H1 (cell line): ENCODE results near the gene XDH. TPM values are rescaled to one million over a fixed set of nuclear protein-coding genes. Genes with fewer than 3 reads are reported as not detected.

Source experiments
- CTCF ChIA-PET: fragments of 300-600 bp; sonication (Branson Sonifier 250); formaldehyde crosslinking; loops from one replicate; lab custom pipeline; 2021; ENCODE audit not compliant: partially characterized antibody; lab: Charles Lee
- POLR2A ChIA-PET: fragments of 300-600 bp; sonication (Branson Sonifier 250); formaldehyde crosslinking; loops from one replicate; lab custom pipeline; 2021; ENCODE audit warnings: inconsistent platforms; ENCODE audit not compliant: partially characterized antibody; lab: Charles Lee
- DNase-seq, 2 experiments: peaks; one replicate each; pipeline versions ENCODE4 v3.0.0 to v3.0.0-alpha.2; 2010 to 2022; ENCODE audit warnings: low spot score in 2 of 2, low read depth in 1 of 2, mixed read lengths in 1 of 2
- FAIRE-seq: peaks from 2 replicates; lab custom pipeline; 2011; peaks lifted over from hg19 to GRCh38; lab: Jason Lieb, UNC
- H2AFZ ChIP-seq: 2 replicates; pipeline ENCODE4 v1.8.1; 2012; ENCODE audit warnings: low read length, inconsistent platforms
- H2AK5ac ChIP-seq: 2 replicates; pipeline ENCODE4 v1.6.1; 2013; ENCODE audit warnings: low read depth, low read length
- H2BK120ac ChIP-seq: replicated peaks from 2 replicates; pipeline ENCODE3; 2013; ENCODE audit warnings: low read depth, low read length, inconsistent platforms
- H2BK12ac ChIP-seq: 2 replicates; pipeline ENCODE4 v1.6.1; 2013; ENCODE audit warnings: low read depth, low read length
- H2BK15ac ChIP-seq: 2 replicates; pipeline ENCODE4 v1.6.1; 2013; ENCODE audit warnings: low read length
- H2BK20ac ChIP-seq: 2 replicates; pipeline ENCODE4 v1.6.1; 2013; ENCODE audit warnings: low read length
- H2BK5ac ChIP-seq: 2 replicates; pipeline ENCODE4 v1.6.1; 2013; ENCODE audit warnings: low read depth, low read length
- H3K14ac ChIP-seq: 2 replicates; pipeline ENCODE4 v1.6.1; 2013; ENCODE audit warnings: inconsistent platforms; ENCODE audit not compliant: insufficient read length
- H3K18ac ChIP-seq: 2 replicates; pipeline ENCODE4 v1.6.1; 2013; ENCODE audit warnings: low read length; ENCODE audit errors: extremely low read depth
- H3K23ac ChIP-seq: 2 replicates; pipeline ENCODE4 v1.6.1; 2013; ENCODE audit warnings: inconsistent platforms; ENCODE audit not compliant: insufficient read length
- H3K23me2 ChIP-seq: 2 replicates; pipeline ENCODE4 v1.6.1; 2013; ENCODE audit warnings: low read depth, low read length
- H3K27ac ChIP-seq: 2 replicates; pipeline ENCODE4 v1.6.1; 2011; ENCODE audit warnings: low read depth, low read length, inconsistent platforms
- H3K27me3 ChIP-seq, 4 experiments: replicated peaks in 1 of 4; 1 replicate in 1 of 4; 2 replicates in 3 of 4; pipeline versions ENCODE4 v1.6.1 to v1.8.1; 2011 to 2013; ENCODE audit warnings: low read length in 3 of 4, mild to moderate bottlenecking in 3 of 4, inconsistent platforms in 2 of 4, mixed read lengths in 2 of 4, moderate library complexity in 1 of 4; ENCODE audit not compliant: control insufficient read depth in 3 of 4, insufficient read depth in 3 of 4; ENCODE audit errors: extremely low read depth in 1 of 4
- H3K36me3 ChIP-seq, 4 experiments: 2 replicates each; pipeline versions ENCODE4 v1.6.1 to v1.8.1; 2011 to 2013; ENCODE audit warnings: mild to moderate bottlenecking in 4 of 4, low read length in 3 of 4, moderate library complexity in 2 of 4, control low read depth in 1 of 4, inconsistent platforms in 1 of 4; ENCODE audit not compliant: insufficient read depth in 4 of 4, control insufficient read depth in 2 of 4
- H3K4ac ChIP-seq: replicated peaks from 2 replicates; pipeline ENCODE3; 2013; ENCODE audit warnings: low read length, low read depth, mixed read lengths, inconsistent platforms; ENCODE audit not compliant: insufficient read length
- H3K4me1 ChIP-seq, 4 experiments: replicated peaks in 1 of 4; 1 replicate in 1 of 4; 2 replicates in 3 of 4; pipeline versions ENCODE4 v1.6.1 to v1.8.1; 2011 to 2013; ENCODE audit warnings: low read length in 3 of 4, inconsistent platforms in 2 of 4, mixed read lengths in 1 of 4; ENCODE audit not compliant: insufficient read depth in 4 of 4, control insufficient read depth in 3 of 4
- H3K4me2 ChIP-seq, 2 experiments: 2 replicates each; pipeline versions ENCODE4 v1.6.1 to v1.8.1; 2011 to 2013; ENCODE audit warnings: low read depth in 2 of 2, low read length in 2 of 2, control low read depth in 1 of 2, inconsistent platforms in 1 of 2, mild to moderate bottlenecking in 1 of 2; ENCODE audit not compliant: insufficient read depth in 1 of 2
- H3K4me3 ChIP-seq, 4 experiments: fragments of 200-600, 300-600 bp in 1 of 4; sonication (generic), shearing (Covaris generic), sonication (Bioruptor Twin) in 1 of 4; 2 replicates each; pipeline versions ENCODE4 v1.5.1 to v1.8.1; 2011 to 2016; ENCODE audit warnings: low read length in 4 of 4, low read depth in 3 of 4, control low read depth in 2 of 4, inconsistent platforms in 2 of 4, mild to moderate bottlenecking in 2 of 4, mixed read lengths in 1 of 4, moderate library complexity in 1 of 4; ENCODE audit not compliant: insufficient read depth in 2 of 4; ENCODE audit errors: extremely low read depth in 1 of 4
- H3K56ac ChIP-seq: replicated peaks from 2 replicates; pipeline ENCODE3; 2013; ENCODE audit warnings: low read depth, mild to moderate bottlenecking, mixed read lengths, low read length, inconsistent platforms; ENCODE audit not compliant: insufficient read length
- H3K79me1 ChIP-seq: 2 replicates; pipeline ENCODE4 v1.6.1; 2013; ENCODE audit warnings: low read depth, low read length, control low read depth
- H3K79me2 ChIP-seq, 2 experiments: 2 replicates each; pipeline versions ENCODE4 v1.6.1 to v1.8.1; 2012 to 2013; ENCODE audit warnings: low read length in 2 of 2, mild to moderate bottlenecking in 2 of 2, inconsistent platforms in 1 of 2; ENCODE audit not compliant: insufficient read depth in 2 of 2, control insufficient read depth in 1 of 2
- H3K9ac ChIP-seq, 4 experiments: replicated peaks in 1 of 4; 1 replicate in 1 of 4; 2 replicates in 3 of 4; pipeline versions ENCODE4 v1.6.1 to v1.8.1; 2011 to 2013; ENCODE audit warnings: low read depth in 3 of 4, low read length in 3 of 4, control low read depth in 2 of 4, mild to moderate bottlenecking in 2 of 4, moderate library complexity in 2 of 4, inconsistent platforms in 1 of 4; ENCODE audit errors: extremely low read depth in 1 of 4
- H3K9me3 ChIP-seq, 2 experiments: 2 replicates each; pipeline versions ENCODE4 v1.6.1 to v1.8.1; 2012 to 2013; ENCODE audit warnings: mild to moderate bottlenecking in 2 of 2, moderate library complexity in 2 of 2, control low read depth in 1 of 2, inconsistent platforms in 1 of 2, low read depth in 1 of 2, low read length in 1 of 2, mixed read lengths in 1 of 2; ENCODE audit not compliant: insufficient read depth in 2 of 2
- H4K20me1 ChIP-seq, 2 experiments: replicated peaks in 1 of 2; 2 replicates each; pipeline versions ENCODE3 to v1.8.1; 2011 to 2013; ENCODE audit warnings: inconsistent platforms in 2 of 2, low read length in 2 of 2, mild to moderate bottlenecking in 1 of 2; ENCODE audit not compliant: insufficient read depth in 2 of 2, control insufficient read depth in 1 of 2
- H4K5ac ChIP-seq: 2 replicates; pipeline ENCODE4 v1.6.1; 2013; ENCODE audit warnings: low read length, low read depth, mixed read lengths, inconsistent platforms; ENCODE audit not compliant: insufficient read length
- H4K8ac ChIP-seq: 2 replicates; pipeline ENCODE4 v1.8.0; 2013; ENCODE audit warnings: mild to moderate bottlenecking, moderate library complexity, low read length, inconsistent platforms; ENCODE audit not compliant: insufficient read depth; ENCODE audit errors: extremely low read depth
- H4K91ac ChIP-seq: replicated peaks from 2 replicates; pipeline ENCODE3; 2013; ENCODE audit warnings: low read length, mixed read lengths, inconsistent platforms; ENCODE audit not compliant: insufficient read length
- ATF2 ChIP-seq: IDR thresholded peaks from 2 replicates; pipeline ENCODE4 v1.6.1; 2012; ENCODE audit warnings: low read length, inconsistent platforms
- EGR1 ChIP-seq: IDR thresholded peaks from 2 replicates; pipeline ENCODE4 v1.6.1; 2011; ENCODE audit warnings: low read depth, low read length, borderline replicate concordance
- JUND ChIP-seq: IDR thresholded peaks from 2 replicates; pipeline ENCODE4 v1.6.1; 2011; ENCODE audit warnings: mild to moderate bottlenecking, improper control_type of control experiment, low read length
- KDM4A ChIP-seq: IDR thresholded peaks from one replicate; pipeline ENCODE4 v1.7.1; 2012; ENCODE audit warnings: low read depth, mild to moderate bottlenecking, moderate library complexity, low read length, inconsistent platforms; ENCODE audit not compliant: severe bottlenecking
- NANOG ChIP-seq: IDR thresholded peaks from 2 replicates; pipeline ENCODE4 v1.6.1; 2011; ENCODE audit warnings: low read length, low read depth, mild to moderate bottlenecking, inconsistent platforms; ENCODE audit not compliant: insufficient read depth, poor library complexity, severe bottlenecking
- NRF1 ChIP-seq: IDR thresholded peaks from 2 replicates; pipeline ENCODE4 v1.6.1; 2011; ENCODE audit warnings: mild to moderate bottlenecking, low read depth, low read length, improper control_type of control experiment
- SRF ChIP-seq: IDR thresholded peaks from 2 replicates; pipeline ENCODE4 v1.6.1; 2011; ENCODE audit warnings: mild to moderate bottlenecking, low read depth, low read length, moderate library complexity
- TBP ChIP-seq: IDR thresholded peaks from 2 replicates; pipeline ENCODE4 v1.6.1; 2011; ENCODE audit warnings: low read depth, low read length, improper control_type of control experiment
- WGBS, 2 experiments: shearing (Covaris generic) in 1 of 2; methylation state at CpG; one replicate each; pipeline versions ENCODE4 v1.1.6 to v1.1.7; 2013 to 2015; ENCODE audit warnings: low lambda C conversion rate in 2 of 2, mixed read lengths in 2 of 2, inconsistent platforms in 1 of 2, low coverage in 1 of 2, missing lambda C conversion rate in 1 of 2; ENCODE audit not compliant: insufficient replicate concordance in 2 of 2, insufficient coverage in 1 of 2, insufficient read length in 1 of 2; ENCODE audit errors: extremely low coverage in 1 of 2, missing lambda C conversion rate in 1 of 2; 5-methylcytosine and 5-hydroxymethylcytosine counted together
- polyA plus RNA-seq, 7 experiments: library from polyadenylated mRNA; depleted of rRNA in 3 of 7; stranded (reverse) in 5 of 7; unstranded in 2 of 7; fragments of >200 nt in 5 of 7; fragments of 200-250 nt in 2 of 7; gene quantifications; 1 replicate in 5 of 7; 2 replicates in 1 of 7; 4 replicates in 1 of 7; pipeline versions ENCODE4 v1.2.1 to v1.2.3, GENCODE V29; 2011 to 2013; ENCODE audit warnings: missing spikeins in 2 of 7, mixed read lengths in 2 of 7
- total RNA-seq: library from RNA; stranded (reverse); fragmentation: NEBNext Ultra II Directional; extraction: Animal tissue kit (Norgen Biotek cat#: 25700); gene quantifications from 2 replicates; pipeline ENCODE4 v1.2.1, GENCODE V29; 2021

XDH gene
- total and polyA plus RNA-seq, 2 of the 8 experiments (the other 6 are each of a cell fraction or from before 2014, with no cell fraction given): 0.68 to 1.2 TPM

GRCh38 chr2:31344447-31344846 lies 70.1 kb downstream of the XDH start:
- no peaks in the 10 kb centered on the region for H3K79me2 ChIP-seq
- 82% methylated on average over 4 of the region's 4 CpGs; no CpG with 5 or more reads in 1 of the 2 experiments for WGBS, 2 experiments
- TF ChIP-seq NRF1 (no peak), SRF (no peak), EGR1 (no peak), TBP (no peak), NANOG (no peak), ATF2 (no peak), JUND (no peak), KDM4A (no peak)

More at GRCh38 chr2:31344447-31344846, 70.1 kb downstream of the XDH start:
- Histone ChIP-seq H3K9ac (no peak overlapping the region), H3K4me3 (no peak overlapping the region), H4K5ac (no peak overlapping the region), H3K23ac (no peak overlapping the region), H2BK12ac (no peak overlapping the region), H3K23me2 (no peaks in the 10 kb centered on the region), H2BK20ac (no peak overlapping the region), H2BK120ac (no peak overlapping the region), H3K4ac (no peak overlapping the region), H3K27me3 (no peaks in the 10 kb centered on the region), H4K20me1 (peaks cover 0 to 2% of the 10 kb centered on the region in 2 experiments), H4K8ac (no peak overlapping the region), H3K56ac (no peak overlapping the region), H3K14ac (no peak overlapping the region), H3K18ac (no peak overlapping the region), H3K9me3 (no peaks in the 10 kb centered on the region), H2AK5ac (no peak overlapping the region), H3K27ac (no peak overlapping the region), H4K91ac (no peak overlapping the region), H2BK5ac (no peak overlapping the region), H3K79me1 (no peaks in the 10 kb centered on the region), H3K4me2 (no peak overlapping the region), H2BK15ac (no peak overlapping the region), H3K4me1 (no peaks in the 10 kb centered on the region), H2AFZ (no peak overlapping the region), H3K36me3 (no peaks in the 10 kb centered on the region)
- DNase-seq (no peak), FAIRE-seq (no peak)
- CTCF ChIA-PET: interaction anchor here (1.2 to 1.3 kb wide), 2 partner anchors 11 to 13 kb away, joined by 3 to 7 read pairs; no protein-coding TSS in a partner anchor
- POLR2A ChIA-PET: no interaction called here
